ENCODE measurements around the gene CXCL6.

The CXCL6 gene

DNA sequence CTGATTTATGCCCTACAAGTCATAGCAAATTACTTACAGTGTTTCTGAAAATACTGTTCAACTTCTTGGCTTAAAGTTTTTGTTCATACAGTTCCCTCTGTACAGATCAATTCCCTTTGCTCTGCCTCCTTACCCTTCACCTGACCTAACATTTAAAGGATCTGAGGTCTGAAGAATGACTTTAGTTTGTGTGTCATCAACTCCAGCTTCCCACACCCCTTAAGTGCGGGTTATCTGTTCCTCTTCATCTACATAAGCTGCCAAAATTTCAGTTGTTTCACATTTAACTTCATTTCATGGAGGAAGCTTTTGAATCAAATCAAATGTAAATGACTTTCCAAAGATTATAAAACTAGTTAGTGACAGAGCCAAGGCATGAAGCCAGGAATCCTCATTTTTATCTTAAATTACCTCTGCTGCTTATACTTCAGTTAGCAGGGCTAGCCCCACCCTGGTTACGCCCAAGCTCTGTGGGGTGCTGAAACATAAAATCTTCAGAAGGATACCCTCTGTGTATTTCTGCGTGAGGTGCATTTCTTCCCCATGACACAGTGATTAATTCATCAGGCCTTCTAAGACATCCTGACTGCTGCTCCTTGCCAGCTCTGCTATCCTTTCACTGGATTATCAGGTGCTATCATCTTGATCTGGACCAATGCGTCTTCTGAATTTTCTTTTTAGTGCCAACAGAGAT lies 49.2 kb downstream of the CXCL6 start:
- TF ChIP-seq, protein P1, sequence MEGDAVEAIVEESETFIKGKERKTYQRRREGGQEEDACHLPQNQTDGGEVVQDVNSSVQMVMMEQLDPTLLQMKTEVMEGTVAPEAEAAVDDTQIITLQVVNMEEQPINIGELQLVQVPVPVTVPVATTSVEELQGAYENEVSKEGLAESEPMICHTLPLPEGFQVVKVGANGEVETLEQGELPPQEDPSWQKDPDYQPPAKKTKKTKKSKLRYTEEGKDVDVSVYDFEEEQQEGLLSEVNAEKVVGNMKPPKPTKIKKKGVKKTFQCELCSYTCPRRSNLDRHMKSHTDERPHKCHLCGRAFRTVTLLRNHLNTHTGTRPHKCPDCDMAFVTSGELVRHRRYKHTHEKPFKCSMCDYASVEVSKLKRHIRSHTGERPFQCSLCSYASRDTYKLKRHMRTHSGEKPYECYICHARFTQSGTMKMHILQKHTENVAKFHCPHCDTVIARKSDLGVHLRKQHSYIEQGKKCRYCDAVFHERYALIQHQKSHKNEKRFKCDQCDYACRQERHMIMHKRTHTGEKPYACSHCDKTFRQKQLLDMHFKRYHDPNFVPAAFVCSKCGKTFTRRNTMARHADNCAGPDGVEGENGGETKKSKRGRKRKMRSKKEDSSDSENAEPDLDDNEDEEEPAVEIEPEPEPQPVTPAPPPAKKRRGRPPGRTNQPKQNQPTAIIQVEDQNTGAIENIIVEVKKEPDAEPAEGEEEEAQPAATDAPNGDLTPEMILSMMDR (IDR thresholded peaks at IDR 0.05; ENCODE audit: insufficient read depth, missing control alignments), result no peak
- no peak for DNase-seq (ENCODE audit: insufficient read length, low spot score)
- no peak for FAIRE-seq

All from D721Med (cell line).